ENCODE measurements around the gene ADAT3.
"Not testable (repeated sequence)": the region's sequence is repeated elsewhere in the genome, so short reads cannot be mapped to it uniquely, and the experiment has no call there.

Gene ADAT3

DNA sequence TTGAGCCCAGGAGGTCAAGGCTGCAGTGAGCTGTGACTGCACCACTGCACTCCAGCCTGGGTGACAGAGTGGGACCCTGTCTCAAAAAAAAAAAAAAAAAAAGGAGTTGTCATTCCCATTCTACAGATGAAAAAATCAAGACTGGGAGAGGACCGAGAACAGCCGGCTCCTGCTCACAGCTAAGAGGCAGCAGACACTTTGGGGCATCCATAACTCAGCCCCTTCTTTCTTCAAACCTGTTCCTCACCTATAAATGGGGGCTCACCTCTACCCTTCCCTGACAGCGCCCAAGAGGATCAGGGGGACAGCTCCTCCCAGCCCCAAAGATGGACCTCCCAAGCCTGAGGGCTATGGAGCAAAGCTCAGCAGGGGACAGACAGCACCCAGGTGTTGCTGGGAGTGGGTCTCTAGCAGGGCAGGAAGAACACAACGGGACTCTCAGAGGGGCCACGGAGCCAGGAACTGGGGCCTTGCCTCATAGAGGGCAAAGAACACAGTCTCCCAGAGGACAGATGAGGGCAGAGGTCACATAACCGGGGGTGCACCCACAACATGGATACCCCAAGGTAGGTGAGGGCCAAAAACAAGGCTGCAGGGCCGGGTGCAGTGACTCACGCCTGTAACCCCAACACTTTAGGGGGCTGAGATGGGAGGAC is 38.4 kb upstream of the ADAT3 start:
- DNase-seq (ENCODE audit: low read depth in 2 of 2) = no peak

DNA sequence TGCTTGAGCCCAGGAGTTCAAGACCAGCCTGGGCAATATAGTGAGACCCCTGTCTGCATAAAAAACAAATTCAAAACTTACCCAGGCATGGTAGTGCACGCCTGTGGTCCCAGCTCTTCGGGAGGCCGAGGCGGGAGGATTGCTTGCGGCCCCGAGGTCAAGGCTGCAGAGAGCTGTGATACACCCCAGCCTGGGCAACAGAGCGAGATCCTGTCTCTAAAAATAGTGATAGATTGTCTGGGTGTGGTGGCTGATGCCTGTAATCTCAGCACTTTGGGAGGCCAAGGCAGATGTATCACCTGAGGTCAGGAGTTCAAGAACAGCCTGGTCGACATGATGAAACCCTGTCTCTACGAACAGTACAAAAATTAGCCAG is 37.9 kb upstream of the ADAT3 start:
- DNase-seq (ENCODE audit: low read depth in 2 of 2) = no peak

DNA sequence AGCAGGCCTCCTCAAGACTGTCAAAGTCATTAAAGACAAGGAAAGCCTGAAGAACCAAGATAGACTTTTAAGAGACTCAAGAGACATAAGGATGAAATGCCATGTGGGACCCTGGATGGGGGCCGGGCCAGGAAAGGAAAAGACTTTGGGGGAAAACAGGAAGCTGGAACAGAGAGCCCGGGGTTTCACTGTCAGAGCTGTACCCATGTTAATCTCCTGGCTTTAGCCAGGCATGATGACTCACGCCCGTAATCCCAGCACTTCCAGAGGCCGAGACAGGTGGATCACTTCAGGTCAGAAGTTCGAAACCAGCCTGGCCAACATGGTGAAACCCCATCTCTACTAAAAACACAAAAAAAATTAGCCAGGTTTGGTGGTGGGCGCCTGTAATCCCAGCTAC is 36.2 kb upstream of the ADAT3 start:
- DNase-seq (ENCODE audit: low read depth in 2 of 2) = no peak

DNA sequence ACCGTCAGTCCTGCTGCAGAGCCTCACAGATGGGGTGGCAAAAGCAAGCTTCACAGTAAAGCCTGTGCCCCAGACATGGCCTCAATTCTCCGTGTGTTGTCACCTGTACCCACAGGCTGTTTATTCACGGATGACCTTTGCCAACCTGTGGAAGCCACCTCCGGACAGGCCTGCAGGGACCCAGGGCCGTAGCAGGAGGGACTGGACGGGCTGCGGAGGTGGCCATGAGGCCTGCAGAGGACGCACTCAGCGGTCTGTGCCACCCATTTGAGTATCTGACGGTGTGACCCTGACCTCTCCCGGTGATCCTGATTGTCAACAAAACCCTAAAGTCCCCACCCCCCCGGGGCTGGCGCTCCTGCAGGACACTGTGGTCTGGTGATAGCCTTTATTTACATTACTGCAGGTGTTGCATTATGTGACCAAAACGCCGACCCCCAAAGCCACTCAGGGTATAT is 34.0 kb upstream of the ADAT3 start:
- no peak for DNase-seq (ENCODE audit: low read depth in 2 of 2)

DNA sequence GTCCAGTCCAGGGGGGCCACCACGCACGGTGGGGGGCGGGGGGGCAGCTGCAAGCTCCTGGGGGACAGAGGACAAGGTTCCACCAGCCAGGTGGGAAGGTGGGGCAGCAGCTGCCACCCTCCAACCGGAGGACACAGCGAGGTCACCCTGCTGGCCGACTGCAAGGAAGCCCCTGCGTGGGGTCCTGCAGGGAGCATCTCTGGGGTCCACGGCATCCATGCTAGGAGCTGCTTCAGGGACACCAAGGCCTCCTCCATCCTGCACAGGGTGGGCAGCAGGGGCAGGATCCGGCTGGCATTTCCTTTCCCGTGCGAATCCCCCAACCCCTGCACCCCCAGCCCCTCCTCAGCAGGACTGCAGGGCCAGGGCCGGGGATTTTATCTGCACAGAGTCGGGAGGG is 33.6 kb upstream of the ADAT3 start:
- no peak for DNase-seq (ENCODE audit: low read depth in 2 of 2)

DNA sequence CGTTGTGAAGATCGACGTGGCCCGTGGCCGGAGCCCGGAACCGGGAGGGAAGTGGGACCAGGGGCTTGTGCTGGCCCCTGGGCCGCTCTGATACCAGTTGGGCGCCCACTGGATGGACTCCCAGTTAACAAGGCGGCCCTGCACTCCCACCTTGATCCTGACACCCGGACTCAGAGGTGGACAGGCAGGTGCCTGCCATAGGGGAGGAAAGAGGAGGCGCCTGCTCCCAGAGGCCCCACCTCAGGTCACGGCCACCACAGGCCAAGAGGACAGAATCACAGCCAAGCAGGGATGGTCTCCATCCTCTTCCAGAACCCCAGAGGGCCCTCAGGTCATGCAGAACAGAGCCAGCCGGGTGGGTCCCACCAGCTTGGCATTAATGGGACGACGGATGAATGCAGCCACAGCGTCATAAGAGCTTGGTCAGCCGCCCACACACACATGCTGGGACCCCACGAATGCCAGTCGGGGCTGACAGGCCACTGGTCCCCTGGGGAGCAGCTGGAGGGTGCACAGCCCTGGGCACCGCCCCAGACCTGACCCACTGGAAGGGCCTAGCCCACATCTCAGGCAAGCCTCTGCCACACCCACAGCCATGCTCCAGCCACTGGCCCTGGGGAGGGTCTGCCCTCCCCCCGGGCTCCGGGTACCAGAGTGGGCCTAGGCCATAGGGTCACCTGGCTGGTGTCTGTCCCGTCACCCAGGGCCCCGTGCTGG is 32.2 kb upstream of the ADAT3 start:
- DNase-seq (ENCODE audit: low read depth in 2 of 2) = no peak

DNA sequence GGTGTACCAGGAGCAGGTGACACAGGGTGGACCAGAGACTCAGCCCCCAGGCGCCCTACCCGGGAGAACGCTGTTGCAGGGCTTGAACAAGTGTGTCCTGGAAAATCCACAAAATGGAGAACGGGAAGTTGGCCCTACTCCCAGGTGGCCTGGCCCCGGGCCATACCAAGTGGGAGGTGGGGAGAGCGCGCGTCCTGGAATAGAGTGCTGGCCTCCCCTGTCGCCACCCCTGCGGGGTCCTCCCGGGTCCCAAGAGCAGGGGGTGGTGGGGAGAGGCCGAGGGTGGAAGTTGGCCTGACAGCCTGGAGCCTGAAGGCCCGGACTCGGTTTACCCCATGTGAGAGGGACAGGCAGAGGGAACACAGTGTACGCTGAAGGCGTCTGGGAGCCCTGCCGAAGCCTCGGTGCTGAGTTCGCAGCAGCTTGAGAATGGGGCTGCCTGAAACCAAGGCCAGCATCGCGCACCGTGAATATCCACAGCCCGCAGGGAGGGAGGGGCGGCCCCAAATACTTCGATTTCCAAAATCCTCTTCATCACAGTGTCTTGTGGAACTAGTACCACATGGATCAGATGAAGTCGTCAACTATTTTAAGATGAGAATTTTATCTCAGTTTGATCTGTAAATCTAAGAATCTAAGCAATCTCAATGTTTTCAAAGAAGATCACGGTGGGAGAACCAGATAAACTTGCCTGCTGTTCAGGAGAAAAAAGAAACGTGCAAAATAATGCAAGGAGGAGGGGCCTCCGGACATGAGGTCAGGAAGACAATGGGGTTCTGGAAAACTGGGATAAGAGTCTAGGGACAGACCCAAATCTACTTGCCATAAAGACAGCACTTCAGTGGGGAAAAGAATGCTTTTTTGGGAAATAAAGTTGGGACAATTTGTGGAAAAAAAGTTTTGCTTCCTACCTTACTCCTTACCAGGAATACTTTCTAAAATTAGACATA is 31.4 kb upstream of the ADAT3 start:
- DNase-seq (ENCODE audit: low read depth in 2 of 2) = no peak

DNA sequence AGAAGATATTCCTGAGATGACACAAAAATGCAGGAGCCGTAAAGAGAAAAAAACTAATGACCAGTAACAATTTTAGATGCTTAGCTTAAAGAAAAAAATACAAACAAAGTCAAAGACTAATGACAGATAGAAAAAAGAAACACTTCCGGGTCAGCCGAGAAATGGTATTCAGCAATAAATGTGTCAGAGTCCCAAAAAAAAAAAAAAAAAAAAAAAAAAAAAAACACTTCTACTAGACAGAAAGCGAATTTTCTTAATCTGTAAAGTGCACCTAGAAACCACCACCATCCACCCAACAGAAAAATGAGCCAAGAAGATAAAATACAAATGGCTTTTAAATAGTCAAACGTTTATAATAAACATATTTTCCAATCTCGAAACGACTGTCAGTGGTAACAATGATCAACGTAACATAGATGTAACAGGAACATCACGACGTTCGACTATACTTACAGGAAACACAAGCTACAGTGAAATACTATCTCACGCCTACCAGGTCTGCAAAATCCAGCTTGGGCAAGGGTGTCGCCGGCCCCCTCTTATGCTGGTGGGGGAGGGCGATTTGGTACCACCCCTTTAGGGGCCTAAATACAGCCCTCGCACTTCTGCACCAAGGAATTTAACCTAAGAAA is 30.5 kb upstream of the ADAT3 start:
- no peak for DNase-seq (ENCODE audit: low read depth in 2 of 2)

DNA sequence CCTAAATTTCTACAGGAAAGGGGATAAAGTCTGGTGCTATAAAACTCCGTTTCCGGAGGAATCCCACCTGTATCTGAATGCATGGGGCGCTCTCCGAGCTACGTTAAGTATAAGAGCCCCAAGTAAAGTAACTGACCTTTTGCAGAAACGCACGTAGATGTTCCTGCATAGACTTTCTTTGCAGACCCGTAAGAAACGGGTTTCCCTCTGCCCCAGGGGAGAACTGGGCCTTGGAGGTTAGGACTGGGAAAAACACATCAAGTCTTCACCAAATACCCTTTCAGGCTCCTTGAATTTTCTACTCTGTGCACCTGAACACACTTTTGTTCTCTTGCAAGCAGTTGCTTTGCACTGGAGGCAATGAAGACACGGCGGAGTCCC is 29.9 kb upstream of the ADAT3 start:
- not testable (repeated sequence) for DNase-seq (ENCODE audit: low read depth in 2 of 2)

DNA sequence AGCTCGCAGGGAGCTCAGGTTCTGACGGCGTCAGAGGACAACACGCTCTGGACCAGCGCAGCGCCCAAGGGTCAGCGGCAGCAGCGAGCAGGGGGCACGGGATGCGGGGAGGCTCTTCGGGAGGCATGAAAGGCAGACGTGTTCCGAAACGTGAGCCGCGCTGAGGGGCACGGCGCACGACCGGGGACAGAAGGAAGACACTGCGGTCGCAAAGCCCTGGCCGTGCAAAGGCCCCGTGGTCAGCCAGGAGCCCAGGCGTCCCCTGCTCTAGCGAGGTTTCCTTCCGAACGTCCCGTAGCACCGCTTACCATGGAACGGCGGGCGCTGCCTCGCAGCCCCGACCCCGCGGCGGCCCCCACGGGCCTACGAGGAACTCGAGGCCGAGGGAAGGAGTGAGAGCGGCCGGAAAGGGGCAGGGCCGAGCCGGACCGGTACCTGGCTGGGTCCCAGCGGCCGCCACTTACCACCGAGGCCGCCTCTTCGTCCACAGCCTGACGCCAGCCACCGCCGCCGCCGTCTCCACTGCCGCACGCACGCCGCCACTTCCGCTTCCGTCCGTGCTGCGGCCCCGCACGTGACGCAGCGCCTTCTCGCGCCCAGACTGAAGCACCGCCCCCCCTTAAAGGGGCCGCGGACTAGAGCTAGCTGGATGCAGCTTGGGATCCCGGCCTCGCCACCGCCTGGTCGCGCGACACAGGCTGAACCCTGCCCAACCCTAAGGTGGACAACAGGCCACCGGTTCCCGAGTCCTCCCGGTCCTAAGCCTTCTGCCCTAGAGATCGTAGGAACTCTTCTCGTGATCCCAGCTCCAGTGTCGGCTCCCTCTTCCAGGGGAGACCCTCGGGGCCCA is 29.3 kb upstream of the ADAT3 start:
- peak; percentile 77 to 84 for DNase-seq (ENCODE audit: low read depth in 2 of 2)

DNA sequence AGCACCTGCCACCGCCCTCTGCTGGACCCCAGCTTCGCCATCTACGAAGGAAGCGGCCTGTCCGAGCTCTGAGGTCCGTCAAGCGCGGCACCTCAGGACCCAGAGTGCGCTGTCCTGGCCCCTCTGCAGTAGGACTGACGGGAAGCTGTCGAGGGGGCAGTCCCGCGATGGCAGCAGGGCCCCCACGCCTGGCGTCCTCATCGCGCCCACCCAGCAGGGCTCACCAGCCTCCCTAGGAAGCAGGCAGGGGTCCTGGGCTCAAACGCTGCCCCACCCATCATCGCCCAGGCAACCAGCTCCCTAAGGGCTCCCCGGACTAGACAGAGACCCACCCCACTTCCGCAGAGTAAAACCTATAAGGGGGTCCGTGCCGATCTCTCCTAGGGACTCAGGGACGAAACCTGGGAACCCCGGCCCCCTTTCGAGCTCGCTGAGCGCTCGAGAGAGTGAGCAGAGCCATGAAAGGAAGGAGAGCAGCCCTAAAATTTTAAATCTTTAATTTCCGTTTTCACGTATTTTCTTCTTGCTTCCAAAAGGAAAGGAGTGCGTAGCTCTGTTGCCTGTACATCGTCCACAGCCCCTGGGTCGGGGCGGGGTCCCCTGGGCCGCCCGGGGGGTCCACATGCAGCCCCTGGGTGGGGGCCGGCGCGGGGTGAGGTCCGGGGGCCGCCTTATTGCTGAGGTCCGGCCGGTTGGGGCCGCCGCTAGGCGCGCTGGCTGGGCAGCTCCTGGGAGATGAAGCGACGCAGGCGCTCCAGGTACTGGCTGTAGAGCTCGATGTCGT is 28.5 kb upstream of the ADAT3 start:
- not testable (repeated sequence) for DNase-seq (ENCODE audit: low read depth in 2 of 2)

DNA sequence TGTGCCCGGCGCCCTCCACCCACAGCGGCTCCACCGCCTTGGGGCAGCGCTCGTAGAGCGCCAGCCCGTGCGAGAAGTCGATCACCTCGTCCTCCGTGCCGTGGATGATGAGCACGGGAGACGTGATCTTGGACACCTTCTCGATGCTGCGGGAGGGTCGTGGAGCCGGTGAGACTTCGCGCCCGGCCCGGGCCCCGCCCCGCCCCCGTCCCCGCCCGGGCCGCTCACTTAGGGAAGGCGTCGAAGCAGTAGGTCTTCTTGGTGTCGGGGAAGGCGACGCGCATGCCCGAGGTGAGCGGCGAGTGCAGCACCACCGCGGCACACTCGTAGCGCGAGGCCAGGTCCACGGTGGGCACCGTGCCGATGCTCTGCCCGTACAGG is 27.9 kb upstream of the ADAT3 start:
- DNase-seq (ENCODE audit: low read depth in 2 of 2) = not testable (repeated sequence)

DNA sequence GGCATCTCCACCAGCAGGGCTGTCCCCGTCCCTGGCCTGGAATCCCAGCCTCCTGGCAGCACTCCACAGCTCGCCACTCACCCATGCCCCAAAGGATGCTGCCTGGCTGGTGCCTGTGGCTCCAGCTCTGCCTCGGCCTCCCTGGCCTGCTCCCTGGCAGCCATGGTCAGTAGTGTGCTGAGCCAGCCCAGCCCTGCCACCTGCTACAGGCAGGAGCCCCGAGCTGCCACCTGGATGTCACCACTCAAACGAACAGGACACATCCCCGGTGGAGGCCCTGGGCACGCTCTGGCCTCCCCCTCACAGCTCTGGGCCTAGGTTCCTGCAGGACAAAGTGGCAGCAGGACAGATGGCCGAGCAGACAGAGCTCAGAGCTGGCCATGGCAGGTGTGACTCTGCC is 26.6 kb upstream of the ADAT3 start:
- not testable (repeated sequence) for DNase-seq (ENCODE audit: low read depth in 2 of 2)

DNA sequence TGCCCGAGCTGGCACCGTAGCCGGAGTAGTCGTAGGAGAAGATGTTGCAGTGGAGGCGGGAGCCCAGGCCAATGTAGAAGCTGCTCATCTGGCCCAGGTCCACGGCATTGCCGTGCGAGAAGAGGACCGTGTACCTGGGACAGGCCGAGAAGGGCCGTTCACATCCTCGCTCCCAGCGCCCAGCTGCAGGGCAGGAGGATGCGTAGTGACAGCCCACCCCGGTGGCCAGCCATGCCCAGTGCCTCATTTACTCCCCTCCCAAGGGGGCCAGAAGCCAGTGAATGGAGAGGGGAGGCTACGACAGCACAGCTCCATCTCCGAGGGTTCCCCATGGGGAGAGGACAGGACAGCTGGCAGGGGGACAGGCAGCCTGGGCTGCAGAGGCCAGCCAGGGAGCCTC is 25.2 kb upstream of the ADAT3 start:
- DNase-seq (ENCODE audit: low read depth in 2 of 2) = not testable (repeated sequence)

DNA sequence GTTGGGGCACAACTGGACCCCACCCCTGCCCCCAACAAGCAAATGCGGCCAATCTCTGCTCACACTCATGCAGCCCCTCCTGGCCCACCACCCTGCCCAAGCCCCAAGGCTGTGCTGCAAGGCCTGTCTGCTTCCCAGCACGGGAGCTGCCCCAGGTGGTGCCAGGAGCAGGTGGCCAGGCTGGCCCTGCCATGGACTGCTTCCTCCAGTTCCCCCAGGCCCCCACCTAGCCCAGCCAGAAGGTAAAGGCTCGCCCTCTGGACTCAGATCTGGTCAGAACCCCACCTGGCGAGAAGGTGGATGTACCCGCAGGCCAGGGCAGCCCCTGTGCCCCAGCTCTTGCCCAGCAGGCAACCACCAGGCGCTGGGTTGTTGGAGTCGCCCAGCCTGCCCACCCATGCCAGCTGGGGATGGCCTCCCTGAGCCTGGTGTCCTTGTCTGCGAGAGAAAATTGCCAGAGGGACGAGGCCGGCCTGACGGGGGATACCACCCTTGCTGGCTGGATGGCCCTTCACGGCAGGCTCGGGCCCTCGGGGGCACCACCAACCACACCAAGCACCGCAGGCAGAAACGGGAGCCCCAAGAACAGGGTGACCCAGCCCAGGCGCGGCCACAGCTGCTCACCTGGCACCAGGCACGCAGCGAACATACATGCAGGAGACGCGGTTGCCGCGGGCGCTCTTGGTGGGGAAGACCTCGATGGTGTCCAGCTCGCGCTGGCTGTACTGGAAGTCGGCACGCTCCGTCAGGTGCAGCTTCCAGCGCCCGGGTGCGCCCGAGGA is 24.4 kb upstream of the ADAT3 start:
- DNase-seq (ENCODE audit: low read depth in 2 of 2) = no peak

DNA sequence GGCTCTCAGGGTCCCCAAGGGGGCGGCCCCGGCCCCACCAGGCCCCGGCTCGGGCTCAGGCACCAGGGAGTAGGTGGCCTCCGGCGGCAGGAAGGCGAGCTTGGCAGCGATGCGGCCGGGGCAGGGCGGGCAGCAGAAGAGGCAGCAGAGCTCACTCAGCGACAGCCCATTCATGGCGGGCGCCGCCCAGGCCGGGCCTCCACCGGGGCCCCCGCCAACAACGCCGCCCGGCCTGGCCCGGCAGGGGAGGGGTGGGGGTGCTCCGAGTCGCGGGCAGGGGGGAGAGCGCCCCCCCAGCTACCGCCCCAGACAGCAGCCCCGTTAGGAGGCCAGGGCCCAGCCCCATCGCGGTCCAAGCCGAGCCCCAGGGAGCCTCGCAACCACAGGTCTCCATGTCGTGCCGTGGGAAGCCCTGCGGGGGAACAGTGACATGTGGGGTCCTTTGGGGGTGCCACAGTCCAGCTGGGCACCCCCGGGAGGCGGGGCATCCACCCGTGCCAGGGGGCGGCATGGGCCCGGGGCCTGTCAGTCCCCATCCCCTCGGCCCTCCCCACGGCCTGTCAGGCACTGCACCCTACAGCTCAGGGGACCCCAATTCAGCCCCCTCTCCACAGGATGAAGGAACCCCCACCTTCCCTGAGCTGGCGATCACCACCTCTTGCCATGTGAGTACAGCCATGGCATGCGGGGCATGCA is 23.7 kb upstream of the ADAT3 start:
- DNase-seq (ENCODE audit: low read depth in 2 of 2) = not testable (repeated sequence)

DNA sequence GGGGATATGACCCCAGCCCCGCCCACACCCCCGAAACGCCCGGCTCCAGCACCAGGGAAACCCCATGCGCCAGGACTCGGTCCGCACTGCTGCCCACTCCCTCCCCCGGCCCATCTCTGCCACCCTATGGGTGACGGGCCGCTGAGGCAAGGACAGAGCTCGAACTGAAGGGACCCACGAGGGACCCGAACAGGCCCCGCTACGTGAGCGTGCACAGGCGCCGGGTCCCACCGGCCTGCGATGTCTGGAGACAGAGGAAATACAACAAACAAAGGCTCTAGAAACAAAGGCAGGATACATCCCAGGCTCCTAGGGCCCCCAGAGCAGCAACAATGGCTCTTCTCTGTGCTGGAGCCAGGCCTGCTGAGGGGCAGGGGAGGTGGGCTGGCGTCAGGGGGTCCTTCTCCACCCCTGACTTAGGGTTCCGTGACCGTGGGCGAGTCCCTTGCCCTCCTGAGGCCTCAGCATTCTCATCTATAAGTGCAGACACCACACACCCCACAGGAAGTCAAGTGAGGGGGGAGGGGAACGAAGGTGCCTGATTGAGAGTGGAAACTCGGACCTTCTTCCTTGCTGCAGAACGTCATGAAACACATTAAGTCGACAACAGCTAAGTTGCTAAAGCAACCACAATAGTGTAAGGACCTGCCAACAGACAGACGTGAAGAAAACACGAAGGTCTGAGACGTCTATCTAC is 23.0 kb upstream of the ADAT3 start:
- peak in 1 of 2 donors; percentile 59 for DNase-seq (ENCODE audit: low read depth in 2 of 2)

All from stimulated activated CD4-positive, alpha-beta T cell treated with anti-CD3 and anti-CD28 coated beads, Interleukin-15, amount 100 ng/mL, for 48 hours (primary cell).